Progenitor cell of endocrine pancreas (in vitro differentiated cells): Measurements from ENCODE around the gene BIN2. TPM values are rescaled to one million over a fixed set of nuclear protein-coding genes. Genes with fewer than 3 reads are reported as not detected.

Experiments used
- DNase-seq: peaks from one replicate; pipeline ENCODE4 v3.0.0; 2021; ENCODE audit warnings: low spot score; ENCODE audit not compliant: unreplicated experiment
- H3K27ac Mint-ChIP-seq: 2 replicates; pipeline ENCODE4 v1.8.0; 2021; ENCODE audit warnings: mild to moderate bottlenecking, moderate library complexity, mixed read lengths
- H3K27me3 Mint-ChIP-seq: 2 replicates; pipeline ENCODE4 v1.8.0; 2021; ENCODE audit warnings: mixed read lengths
- H3K36me3 Mint-ChIP-seq: 2 replicates; pipeline ENCODE4 v1.8.0; 2022; ENCODE audit warnings: mixed read lengths; ENCODE audit not compliant: insufficient read depth
- H3K4me1 Mint-ChIP-seq: 2 replicates; pipeline ENCODE4 v1.8.0; 2021; ENCODE audit warnings: low read depth, mixed read lengths
- H3K4me3 Mint-ChIP-seq: 2 replicates; pipeline ENCODE4 v1.8.0; 2021; ENCODE audit warnings: low read depth, mild to moderate bottlenecking, moderate library complexity, mixed read lengths
- H3K9me3 Mint-ChIP-seq: 2 replicates; pipeline ENCODE4 v1.8.0; 2021; ENCODE audit warnings: low read depth, mixed read lengths
- CTCF ChIP-seq: fragments of 200-600 bp; sonication (generic); IDR thresholded peaks from one replicate; pipeline ENCODE4 v1.5.0; 2021; ENCODE audit warnings: antibody characterized with exemption, mild to moderate bottlenecking; ENCODE audit not compliant: unreplicated experiment
- total RNA-seq: library from RNA; stranded (reverse); gene quantifications from 2 replicates; pipeline ENCODE4 v1.2.1, GENCODE V29; 2021

BIN2 gene
- total RNA-seq, 1 donor from 2014 or later = not detected

- H3K4me1 Mint-ChIP-seq = peaks cover 6% of the 10 kb centered on the region
- H3K9me3 Mint-ChIP-seq = no peaks in the 10 kb centered on the region
- H3K36me3 Mint-ChIP-seq = no peaks in the 10 kb centered on the region
- no peak overlapping the region for H3K4me3 Mint-ChIP-seq
- no peaks in the 10 kb centered on the region for H3K27me3 Mint-ChIP-seq
- no peak for TF ChIP-seq CTCF
- no peak for DNase-seq
- no peak overlapping the region for H3K27ac Mint-ChIP-seq
Observed at GRCh38 chr12:51362307-51362706, 38.3 kb upstream of the BIN2 start.

GRCh38 chr12:51361161-51362016 is 37.4 kb upstream of the BIN2 start:
- Mint-ChIP-seq H3K27ac (peak overlapping the region; percentile 81), H3K27me3 (no peaks in the 10 kb centered on the region), H3K36me3 (no peaks in the 10 kb centered on the region), H3K9me3 (no peaks in the 10 kb centered on the region), H3K4me3 (no peak overlapping the region), H3K4me1 (peaks cover 6% of the 10 kb centered on the region)
- DNase-seq = no peak
- TF ChIP-seq CTCF = no peak

GRCh38 chr12:51360315-51360714 is 36.3 kb upstream of the BIN2 start:
- Mint-ChIP-seq H3K27me3 (no peaks in the 10 kb centered on the region), H3K36me3 (no peaks in the 10 kb centered on the region), H3K4me3 (no peak overlapping the region), H3K27ac (no peak overlapping the region), H3K9me3 (no peaks in the 10 kb centered on the region), H3K4me1 (peaks cover 6% of the 10 kb centered on the region)
- TF ChIP-seq CTCF = no peak
- DNase-seq = no peak

- H3K36me3 Mint-ChIP-seq = no peaks in the 10 kb centered on the region
- DNase-seq = no peak
- no peak for TF ChIP-seq CTCF
- H3K9me3 Mint-ChIP-seq = no peaks in the 10 kb centered on the region
- peaks cover 6% of the 10 kb centered on the region for H3K4me1 Mint-ChIP-seq
- H3K27me3 Mint-ChIP-seq = no peaks in the 10 kb centered on the region
- no peak overlapping the region for H3K4me3 Mint-ChIP-seq
- no peak overlapping the region for H3K27ac Mint-ChIP-seq
Observed at GRCh38 chr12:51359851-51360250, 35.9 kb upstream of the BIN2 start.

- Mint-ChIP-seq H3K27me3 (no peaks in the 10 kb centered on the region), H3K27ac (no peak overlapping the region), H3K4me3 (no peak overlapping the region), H3K36me3 (no peaks in the 10 kb centered on the region), H3K4me1 (peaks cover 6% of the 10 kb centered on the region), H3K9me3 (no peaks in the 10 kb centered on the region)
- TF ChIP-seq CTCF = no peak
- no peak for DNase-seq
Observed at GRCh38 chr12:51358496-51358895, 34.5 kb upstream of the BIN2 start.
